ENCODE measurements around the gene GIGYF2. TPM values are rescaled to one million over a fixed set of nuclear protein-coding genes. Genes with fewer than 3 reads are reported as not detected.
A peak's percentile ranks its signal among the peaks of the same experiment; 100 is the strongest.

The GIGYF2 gene
- total RNA-seq, 1 experiment from 2014 or later, result 55.3 TPM

DNA sequence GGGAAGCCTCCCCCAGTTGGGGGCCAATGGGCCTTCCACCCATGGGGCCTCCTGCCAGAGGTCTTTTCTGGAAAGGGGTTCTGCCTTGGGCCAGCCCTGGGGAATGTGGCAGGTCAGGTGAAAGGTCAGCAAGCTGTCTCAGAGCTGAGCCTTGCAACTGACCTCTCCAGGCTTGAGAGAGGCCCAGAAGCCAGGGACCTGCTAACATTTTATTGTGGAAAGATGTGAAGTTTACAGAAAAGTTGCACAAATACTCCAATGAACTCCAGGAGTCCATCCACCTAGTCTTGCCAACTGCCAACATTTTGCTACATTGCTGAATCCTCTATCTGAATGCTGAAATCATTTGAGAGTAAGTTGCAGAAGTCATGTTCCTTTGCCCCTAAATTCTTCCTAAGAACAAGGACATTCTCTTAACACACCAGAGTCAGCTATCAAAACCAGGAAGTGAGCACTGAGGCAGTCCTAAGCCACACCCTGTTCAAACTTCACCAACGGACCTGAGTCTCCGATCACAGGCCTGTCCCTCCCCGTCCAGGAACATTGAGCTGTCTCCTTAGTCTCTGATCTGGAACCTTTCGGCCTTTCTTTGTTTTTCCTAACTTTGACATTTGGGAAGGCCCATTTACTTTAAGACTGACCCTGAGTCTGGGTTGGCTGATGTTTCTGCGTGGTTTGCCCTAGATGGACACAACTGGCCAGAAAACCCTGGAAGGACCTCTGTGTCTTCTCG lies 176.9 kb downstream of the GIGYF2 start:
- H4K5ac ChIP-seq (ENCODE audit: insufficient read length, low read depth, low read length), result no peak overlapping the region
- no peak overlapping the region for H3K27ac Mint-ChIP-seq
- no peaks in the 10 kb centered on the region; a peak in 1 of 7 replicates for H3K36me3 Mint-ChIP-seq (ENCODE audit: insufficient read depth in 1 of 3, low read depth in 3 of 3)
- no peak overlapping the region for H4K8ac ChIP-seq (replicated peaks; ENCODE audit: insufficient read length, low read depth, low read length)
- no peaks in the 10 kb centered on the region for H3K79me1 ChIP-seq (ENCODE audit: insufficient read depth, low read depth, low read length, poor library complexity, severe bottlenecking)
- no peak overlapping the region for H3K56ac ChIP-seq (ENCODE audit: insufficient read length, low read depth, low read length)
- no peaks in the 10 kb centered on the region; a peak in 1 of 5 replicates for H3K9me3 Mint-ChIP-seq
- H2AFZ ChIP-seq (ENCODE audit: low read length), result no peak overlapping the region
- H3K23ac ChIP-seq (ENCODE audit: insufficient read length, low read depth, low read length), result no peak overlapping the region
- H3K27me3 Mint-ChIP-seq (ENCODE audit: low read depth), result peaks cover 33% of the 10 kb centered on the region
- peaks cover 7% of the 10 kb centered on the region for H3K23me2 ChIP-seq (ENCODE audit: insufficient read length, low read depth, low read length, poor library complexity, severe bottlenecking)
- no peak overlapping the region for H2BK5ac ChIP-seq (ENCODE audit: insufficient read length, low read length)
- H3K4me1 Mint-ChIP-seq, result peaks cover 0 to 10% of the 10 kb centered on the region in 2 experiments; a peak in 2 of 4 replicates
- no peak overlapping the region for H2BK15ac ChIP-seq (ENCODE audit: low read depth, low read length)
- H3K4ac ChIP-seq (ENCODE audit: low read depth, low read length), result no peak overlapping the region
- no peaks in the 10 kb centered on the region for H4K20me1 ChIP-seq (ENCODE audit: control insufficient read depth, insufficient read depth, insufficient read length)
- DNase-seq, result no peak
- no peaks in the 10 kb centered on the region for H3K4me1 ChIP-seq (ENCODE audit: insufficient read depth, low read length)
- H3K79me2 ChIP-seq (ENCODE audit: insufficient read depth, low read length), result no peaks in the 10 kb centered on the region
- no peak overlapping the region for H2BK12ac ChIP-seq (ENCODE audit: insufficient read length, low read depth, low read length)
- no peak for TF ChIP-seq CTCF (conservative IDR thresholded peaks at IDR 0.05)
- H2BK20ac ChIP-seq (ENCODE audit: low read depth, low read length, poor library complexity, severe bottlenecking), result no peak overlapping the region
- 0 out of 5 replicates have a peak overlapping the region, but pooled peaks of 1 of the 2 experiments have one; percentile 20 for H3K4me3 Mint-ChIP-seq
- H4K91ac ChIP-seq (ENCODE audit: insufficient read length, low read depth, low read length), result no peak overlapping the region
- H3K18ac ChIP-seq (ENCODE audit: insufficient read length, low read depth, low read length), result no peak overlapping the region
- H3K27me3 ChIP-seq (ENCODE audit: insufficient read depth, low read length), result peaks cover 8% of the 10 kb centered on the region; the same call in 1 of the 2 replicates
- no peak overlapping the region for H3K27ac ChIP-seq (ENCODE audit: insufficient read length, low read depth, low read length)
- no peak overlapping the region for H3K4me2 ChIP-seq (ENCODE audit: insufficient read depth, insufficient read length, low read length)
- no CpG with 5 or more reads among the region's 6 CpGs for WGBS (ENCODE audit: extremely low coverage, insufficient read length, low lambda C conversion rate)
- no peak overlapping the region for H3T11ph ChIP-seq (ENCODE audit: low read length)
- H2BK120ac ChIP-seq (ENCODE audit: low read depth, low read length, poor library complexity, severe bottlenecking), result no peak overlapping the region
- H2AK5ac ChIP-seq (ENCODE audit: insufficient read length, low read length), result no peak overlapping the region
- H3K9me3 ChIP-seq (ENCODE audit: control insufficient read depth, low read depth, low read length), result no peaks in the 10 kb centered on the region
- no peak overlapping the region for H3K9ac ChIP-seq (ENCODE audit: extremely low read depth, insufficient read length, low read length)
- H3K14ac ChIP-seq (ENCODE audit: insufficient read depth, low read length), result no peak overlapping the region

Data from H9 (cell line).